Endothelial cell of umbilical vein (primary cell): ENCODE data around the gene DNHD1.

Experiments used
- EZH2 ChIP-seq: IDR thresholded peaks from 2 replicates; pipeline ENCODE4 v1.6.1; 2012; ENCODE audit warnings: borderline replicate concordance, low read depth, mild to moderate bottlenecking, moderate library complexity, low read length, inconsistent platforms; ENCODE audit not compliant: severe bottlenecking
- FOS ChIP-seq: IDR thresholded peaks from 2 replicates; pipeline ENCODE4 v1.6.1; 2011; ENCODE audit warnings: mild to moderate bottlenecking, low read length, moderate library complexity, borderline replicate concordance; ENCODE audit not compliant: insufficient read depth
- TF ChIP-seq, protein P1 (sequence below), 2 donors: IDR thresholded peaks; 1 replicate in 1 of 2; 2 replicates in 1 of 2; pipeline ENCODE4 v1.5.1; 2011; ENCODE audit warnings: low read length in 2 of 2, mild to moderate bottlenecking in 2 of 2, moderate library complexity in 2 of 2, control low read depth in 1 of 2, inconsistent platforms in 1 of 2, low read depth in 1 of 2; ENCODE audit not compliant: insufficient read depth in 1 of 2; ENCODE audit errors: extremely low read depth in 1 of 2

DNA sequence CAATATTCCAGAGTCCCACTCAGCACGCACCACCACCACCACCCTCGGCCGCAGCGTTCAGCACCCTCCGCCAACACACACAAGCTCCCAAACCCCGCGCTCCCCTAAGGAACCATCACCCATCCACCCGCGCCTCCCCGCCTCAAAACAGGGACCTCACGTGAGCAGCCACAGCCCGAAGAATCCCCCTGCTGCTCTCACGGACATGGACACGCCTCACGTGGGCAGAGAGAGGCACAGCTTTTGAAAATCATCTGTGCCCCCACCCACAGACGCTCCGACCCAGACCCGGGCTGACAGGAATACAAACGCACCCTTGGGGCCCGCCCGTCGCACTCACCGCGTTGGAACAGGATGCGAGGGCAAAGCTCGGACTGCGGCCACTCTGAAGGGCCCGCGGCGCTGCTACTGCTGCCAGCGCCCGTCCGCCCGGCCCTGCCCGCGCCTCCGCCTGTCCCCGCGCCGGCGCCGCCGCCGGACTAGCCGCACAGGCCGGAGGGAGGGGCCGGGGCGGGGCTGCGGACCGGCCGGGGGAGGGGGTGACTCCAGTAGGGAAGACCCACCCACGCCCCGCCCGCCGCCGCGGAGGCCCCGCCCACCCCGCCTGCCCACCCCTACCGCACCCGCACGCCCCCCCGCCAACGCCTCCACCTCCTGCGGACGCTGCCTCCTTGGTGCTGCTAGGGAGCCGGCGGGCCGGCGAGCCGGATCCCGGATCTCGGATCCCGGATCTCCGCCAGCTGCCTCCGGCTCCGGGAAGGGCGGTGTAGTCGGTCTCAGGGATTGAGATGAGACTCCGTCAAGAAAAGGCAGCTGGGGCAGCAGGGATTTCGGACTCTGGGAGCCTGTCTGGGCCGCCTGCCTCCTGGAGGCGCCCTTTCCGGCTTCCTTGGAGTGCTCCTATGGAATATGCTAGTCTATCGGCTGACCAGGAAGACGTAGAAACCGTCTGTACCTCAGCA lies 23.3 kb upstream of the DNHD1 start, which contains the start of gene TRIM3:
- TF ChIP-seq, protein P1, sequence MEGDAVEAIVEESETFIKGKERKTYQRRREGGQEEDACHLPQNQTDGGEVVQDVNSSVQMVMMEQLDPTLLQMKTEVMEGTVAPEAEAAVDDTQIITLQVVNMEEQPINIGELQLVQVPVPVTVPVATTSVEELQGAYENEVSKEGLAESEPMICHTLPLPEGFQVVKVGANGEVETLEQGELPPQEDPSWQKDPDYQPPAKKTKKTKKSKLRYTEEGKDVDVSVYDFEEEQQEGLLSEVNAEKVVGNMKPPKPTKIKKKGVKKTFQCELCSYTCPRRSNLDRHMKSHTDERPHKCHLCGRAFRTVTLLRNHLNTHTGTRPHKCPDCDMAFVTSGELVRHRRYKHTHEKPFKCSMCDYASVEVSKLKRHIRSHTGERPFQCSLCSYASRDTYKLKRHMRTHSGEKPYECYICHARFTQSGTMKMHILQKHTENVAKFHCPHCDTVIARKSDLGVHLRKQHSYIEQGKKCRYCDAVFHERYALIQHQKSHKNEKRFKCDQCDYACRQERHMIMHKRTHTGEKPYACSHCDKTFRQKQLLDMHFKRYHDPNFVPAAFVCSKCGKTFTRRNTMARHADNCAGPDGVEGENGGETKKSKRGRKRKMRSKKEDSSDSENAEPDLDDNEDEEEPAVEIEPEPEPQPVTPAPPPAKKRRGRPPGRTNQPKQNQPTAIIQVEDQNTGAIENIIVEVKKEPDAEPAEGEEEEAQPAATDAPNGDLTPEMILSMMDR (IDR thresholded peaks at IDR 0.05; ENCODE audit: extremely low read depth in 1 of 2, insufficient read depth in 1 of 2, low read depth in 1 of 2, low read length in 2 of 2): peak in 1 of 2 donors; percentile 42
- TF ChIP-seq EZH2: no peak
- TF ChIP-seq FOS: no peak
